K562 (cell line): ENCODE results near the gene TMEM184A. TPM values are rescaled to one million over a fixed set of nuclear protein-coding genes. Genes with fewer than 3 reads are reported as not detected.

Source experiments
- ATAC-seq: fragments of 200-7000 bp; cut with Tn5 transposase; 3 replicates; pipeline ENCODE4 v1.9.1; 2020; ENCODE audit warnings: moderate library complexity
- BruUV-seq: library from RNA; stranded (reverse); fragments of 400-500 nt; replicated peaks from 2 replicates; lab custom pipeline; 2021; lab: Mats Ljungman, UMichigan
- CTCF ChIA-PET: fragments of 300-600 bp; formaldehyde crosslinking; extraction: SDS; loops from one replicate; lab custom pipeline; 2021; ENCODE audit warnings: low intra/inter-chr PET ratio; lab: Yijun Ruan, JAX
- POLR2A ChIA-PET: fragments of 300-600, 350-650 bp; sonication (Branson Sonifier 250); formaldehyde crosslinking; extraction: SDS; loops from one replicate; lab custom pipeline; 2021; ENCODE audit warnings: antibody characterized with exemption, inconsistent platforms; lab: Yijun Ruan, JAX
- DNase-seq, 4 experiments: peaks; one replicate each; pipeline versions ENCODE4 v3.0.0 to v3.0.0-alpha.2; 2011 to 2018; ENCODE audit warnings: low spot score in 3 of 4, mixed read lengths in 3 of 4; ENCODE audit errors: extremely low read depth in 1 of 4
- FAIRE-seq: peaks from 2 replicates; lab custom pipeline; 2011; peaks lifted over from hg19 to GRCh38; lab: Jason Lieb, UNC
- H2AFZ ChIP-seq: 2 replicates; pipeline ENCODE4 v1.6.0; 2011; ENCODE audit warnings: low read depth, low read length, control low read depth, inconsistent platforms
- H3K27ac ChIP-seq: fragments of 200-600 bp; 3 replicates; pipeline ENCODE4 v1.8.0; 2011; ENCODE audit warnings: low read depth, mild to moderate bottlenecking, control low read depth, inconsistent platforms, low read length, moderate library complexity, mixed read lengths; ENCODE audit errors: extremely low read depth
- H3K27me3 ChIP-seq, 2 experiments: fragments of 300-600 bp in 1 of 2; 2 replicates in 1 of 2; 3 replicates in 1 of 2; pipeline versions ENCODE4 v1.6.0 to v1.8.0; 2011; ENCODE audit warnings: inconsistent platforms in 2 of 2, low read length in 2 of 2, mild to moderate bottlenecking in 1 of 2, mixed read lengths in 1 of 2, moderate library complexity in 1 of 2; ENCODE audit not compliant: control insufficient read depth in 2 of 2, insufficient read depth in 2 of 2
- H3K36me3 ChIP-seq: fragments of 300-600 bp; 3 replicates; pipeline ENCODE4 v1.8.0; 2011; ENCODE audit warnings: mild to moderate bottlenecking, low read length, inconsistent platforms; ENCODE audit not compliant: control insufficient read depth, insufficient read depth
- H3K4me1 ChIP-seq, 2 experiments: fragments of 200-600 bp in 1 of 2; replicated peaks in 1 of 2; 2 replicates in 1 of 2; 3 replicates in 1 of 2; pipeline versions ENCODE4 v1.5.1 to v1.8.0; 2011; ENCODE audit warnings: inconsistent platforms in 2 of 2, low read length in 2 of 2, mild to moderate bottlenecking in 1 of 2, mixed read lengths in 1 of 2, moderate library complexity in 1 of 2; ENCODE audit not compliant: control insufficient read depth in 2 of 2, insufficient read depth in 2 of 2
- H3K4me2 ChIP-seq: 2 replicates; pipeline ENCODE4 v1.6.1; 2011; ENCODE audit warnings: low read length, control low read depth, inconsistent platforms, mixed read lengths; ENCODE audit not compliant: insufficient read depth
- H3K4me3 ChIP-seq: fragments of 200-600 bp; sonication (generic), shearing (Covaris generic); 2 replicates; pipeline ENCODE4 v1.5.1; 2016; ENCODE audit warnings: control low read depth, inconsistent platforms
- H3K79me2 ChIP-seq: fragments of 200-600 bp; 3 replicates; pipeline ENCODE4 v1.8.0; 2011; ENCODE audit warnings: low read length, inconsistent platforms; ENCODE audit not compliant: control insufficient read depth, insufficient read depth
- H3K9ac ChIP-seq, 2 experiments: 2 replicates each; pipeline versions ENCODE4 v1.6.0 to v1.6.1; 2011; ENCODE audit warnings: low read depth in 2 of 2, low read length in 2 of 2, control low read depth in 1 of 2, inconsistent platforms in 1 of 2, mild to moderate bottlenecking in 1 of 2, mixed read lengths in 1 of 2; ENCODE audit not compliant: insufficient read depth in 1 of 2
- H3K9me1 ChIP-seq: one replicate; pipeline ENCODE4 v1.6.0; 2011; ENCODE audit warnings: inconsistent platforms, mild to moderate bottlenecking, low read length, moderate library complexity; ENCODE audit not compliant: control insufficient read depth, insufficient read depth
- H3K9me3 ChIP-seq: replicated peaks from 2 replicates; pipeline ENCODE4 v1.5.1; 2011; ENCODE audit warnings: low read depth, low read length, inconsistent platforms; ENCODE audit not compliant: control insufficient read depth, insufficient read depth
- H4K20me1 ChIP-seq: replicated peaks from 2 replicates; pipeline ENCODE4 v1.6.1; 2011; ENCODE audit warnings: low read length, inconsistent platforms, mixed read lengths; ENCODE audit not compliant: control insufficient read depth, insufficient read depth
- BHLHE40 ChIP-seq: IDR thresholded peaks from 2 replicates; pipeline ENCODE4 v1.6.1; 2011; ENCODE audit warnings: low read length, improper control_type of control experiment
- COPS2 ChIP-seq: fragments of 450-650 bp; conservative IDR thresholded peaks from 2 replicates; pipeline ENCODE4 v1.6.1; 2016; ENCODE audit warnings: mild to moderate bottlenecking, moderate library complexity
- CUX1 ChIP-seq: fragments of 200-800 bp; sonication (Bioruptor generic); IDR thresholded peaks from 2 replicates; pipeline ENCODE4 v1.6.1; 2016; ENCODE audit warnings: missing genetic modification characterization, missing compliant biosample characterization
- EZH2 ChIP-seq: IDR thresholded peaks from 2 replicates; pipeline ENCODE4 v1.6.1; 2012; ENCODE audit warnings: low read depth, mild to moderate bottlenecking, inconsistent platforms, low read length, borderline replicate concordance
- ILF3 ChIP-seq: fragments of 450-650 bp; IDR thresholded peaks from 2 replicates; pipeline ENCODE4 v1.6.1; 2018; ENCODE audit warnings: antibody characterized with exemption, mild to moderate bottlenecking, moderate library complexity, borderline replicate concordance
- ZHX1 ChIP-seq: fragments of 150-350 bp; conservative IDR thresholded peaks from 2 replicates; pipeline ENCODE4 v1.6.1; 2014; ENCODE audit warnings: low read length
- ZNF175 ChIP-seq: fragments of 200-800 bp; sonication (Bioruptor generic); IDR thresholded peaks from 2 replicates; pipeline ENCODE4 v1.6.1; 2016; ENCODE audit warnings: low read depth, mild to moderate bottlenecking, missing genetic modification characterization, missing compliant biosample characterization
- ZNF280A ChIP-seq: fragments of 450-650 bp; IDR thresholded peaks from 2 replicates; pipeline ENCODE4 v1.6.1; 2018; ENCODE audit warnings: mild to moderate bottlenecking, low read depth; ENCODE audit not compliant: partially characterized antibody
- WGBS: fragments of 100-300 bp; shearing (Covaris generic); methylation state at CpG from one replicate; pipeline ENCODE4 v1.1.6; 2016; ENCODE audit warnings: low coverage, mixed read lengths; ENCODE audit not compliant: insufficient coverage; ENCODE audit errors: missing lambda C conversion rate; 5-methylcytosine and 5-hydroxymethylcytosine counted together
- in situ Hi-C: fragments of 300-500 bp; cut with MboI; formaldehyde crosslinking; loops from 4 replicates; pipeline ENCODE4 v1.15.0; 2018; ENCODE audit warnings: inconsistent platforms, mixed read lengths
- intact Hi-C: fragments of 100-400 bp; cut with micrococcal nuclease; formaldehyde crosslinking; loops from 2 replicates; pipeline ENCODE4 v1.14.2; 2022
- polyA plus RNA-seq, 8 experiments: library from polyadenylated mRNA; depleted of rRNA in 4 of 8; stranded (reverse) in 5 of 8; unstranded in 3 of 8; fragments of >200 nt; fragmentation: Nextera tagmentation in 2 of 8; fragmentation: Illumina TruSeq in 1 of 8; extraction: Ambion mirVana in 2 of 8; extraction: Trizol in 1 of 8; gene quantifications; 2 replicates each; pipeline versions ENCODE4 v1.2.1 to v1.2.3, GENCODE V29; 2011 to 2014; ENCODE audit warnings: inconsistent platforms in 1 of 8, missing spikeins in 1 of 8
- total RNA-seq, 7 experiments: library from RNA; depleted of rRNA in 6 of 7; stranded (reverse); fragments of >200 nt in 6 of 7; fragmentation: Illumina TruSeq in 2 of 7; extraction: Trizol in 2 of 7; gene quantifications; 2 replicates each; pipeline versions ENCODE4 v1.2.1 to v1.2.3, GENCODE V29; 2011 to 2021; ENCODE audit warnings: low replicate concordance in 1 of 7

TMEM184A gene
- total and polyA plus RNA-seq, 9 of the 15 experiments (the other 6 are each of a cell fraction or from before 2014, with no cell fraction given): 0.10 to 0.18 (median 0.11) TPM; not detected in 6

GRCh38 chr7:1547777-1548437, 8.1 kb downstream of the TMEM184A start:
- H4K20me1 ChIP-seq: no peaks in the 10 kb centered on the region
- BruUV-seq: no TSS peak
- H3K9me3 ChIP-seq: no peaks in the 10 kb centered on the region
- H3K27me3 ChIP-seq: peaks cover 0 to 18% of the 10 kb centered on the region in 2 experiments; a peak in 2 of 5 replicates
- no peak overlapping the region for H3K27ac ChIP-seq
- H3K4me1 ChIP-seq: peaks cover 0 to 77% of the 10 kb centered on the region in 2 experiments; a peak in 3 of 5 replicates
- no peak overlapping the region for H2AFZ ChIP-seq
- peak overlapping the region in 1 of 2 experiments; percentile 76; a peak in 2 of 4 replicates for H3K9ac ChIP-seq
- in situ Hi-C loops (no loop called here), intact Hi-C loops (no loop called here)
- H3K79me2 ChIP-seq: no peaks in the 10 kb centered on the region
- ChIA-PET CTCF (interaction anchor here (3.1 kb wide), 1 partner anchor 44 kb away, joined by 33 read pairs; the partner anchor contains the start of gene INTS1), POLR2A (interaction anchor here (0.5 to 1.8 kb wide), 5 partner anchors 8 to 810 kb away, joined by 3 to 6 read pairs (median 3); no protein-coding TSS in a partner anchor)
- no peak overlapping the region for H3K4me3 ChIP-seq
- H3K36me3 ChIP-seq: no peaks in the 10 kb centered on the region
- H3K9me1 ChIP-seq: no peaks in the 10 kb centered on the region
- 17% methylated on average over 23 of the region's 35 CpGs for WGBS
- ATAC-seq: no peak
- no peak for FAIRE-seq
- DNase-seq: no peak
- H3K4me2 ChIP-seq: no peak overlapping the region
- no peak for TF ChIP-seq ILF3
- TF ChIP-seq CUX1: no peak
- TF ChIP-seq COPS2: no peak
- TF ChIP-seq ZNF280A: no peak
- no peak for TF ChIP-seq ZNF175 (CRISPR knock-in tag)
- TF ChIP-seq EZH2: no peak
- no peak for TF ChIP-seq ZHX1
- no peak for TF ChIP-seq BHLHE40
